ENCODE results near the gene MYO5A.

GRCh38 chr15:52262364-52262763, 266.3 kb downstream of the MYO5A start:
- TF ChIP-seq TAF1 (IDR thresholded peaks at IDR 0.05; ENCODE audit: borderline replicate concordance, insufficient read depth, low read length) (no peak), POLR2AphosphoS5 (IDR thresholded peaks at IDR 0.05; ENCODE audit: low read depth, low read length) (no peak), FOXP2 (optimal IDR thresholded peaks at IDR 0.05; ENCODE audit: borderline replicate concordance, extremely low read depth, extremely low read length, insufficient read depth) (no peak), REST (IDR thresholded peaks at IDR 0.05; ENCODE audit: insufficient read depth in 1 of 2, low read depth in 2 of 2, low read length in 2 of 2) (no peak)

Measured in PFSK-1 (cell line).